Endothelial cell (in vitro differentiated cells): Measurements from ENCODE around the gene UNCX. TPM values are rescaled to one million over a fixed set of nuclear protein-coding genes. Genes with fewer than 3 reads are reported as not detected.
"Not testable (repeated sequence)": the region's sequence is repeated elsewhere in the genome, so short reads cannot be mapped to it uniquely, and the experiment has no call there.

ENCODE experiments used
- DNase-seq: peaks from one replicate; pipeline ENCODE4 v3.0.0; 2021; ENCODE audit warnings: low spot score
- H3K27ac Mint-ChIP-seq: one replicate; pipeline ENCODE4 v1.8.0; 2021; ENCODE audit warnings: mixed read lengths, inconsistent platforms; ENCODE audit not compliant: unreplicated experiment
- H3K27me3 Mint-ChIP-seq: one replicate; pipeline ENCODE4 v1.8.0; 2021; ENCODE audit warnings: mild to moderate bottlenecking, moderate library complexity, mixed read lengths, inconsistent platforms; ENCODE audit not compliant: unreplicated experiment
- H3K36me3 Mint-ChIP-seq: one replicate; pipeline ENCODE4 v1.8.0; 2021; ENCODE audit warnings: mild to moderate bottlenecking, low read depth, mixed read lengths, inconsistent platforms; ENCODE audit not compliant: unreplicated experiment
- H3K4me1 Mint-ChIP-seq: one replicate; pipeline ENCODE4 v1.8.0; 2021; ENCODE audit warnings: mild to moderate bottlenecking, mixed read lengths, inconsistent platforms; ENCODE audit not compliant: unreplicated experiment
- H3K4me3 Mint-ChIP-seq: one replicate; pipeline ENCODE4 v1.8.0; 2021; ENCODE audit warnings: mild to moderate bottlenecking, mixed read lengths, inconsistent platforms; ENCODE audit not compliant: unreplicated experiment
- H3K9me3 Mint-ChIP-seq: one replicate; pipeline ENCODE4 v1.8.0; 2021; ENCODE audit warnings: mixed read lengths, inconsistent platforms; ENCODE audit not compliant: unreplicated experiment
- CTCF ChIP-seq: fragments of 200-600 bp; sonication (generic); IDR thresholded peaks from one replicate; pipeline ENCODE4 v1.5.0; 2021; ENCODE audit warnings: antibody characterized with exemption; ENCODE audit not compliant: unreplicated experiment
- total RNA-seq: library from RNA; stranded (reverse); fragmentation: NEBNext Ultra II Directional; extraction: Animal tissue kit (Norgen Biotek cat#: 25700); gene quantifications from one replicate; pipeline ENCODE4 v1.2.1, GENCODE V29; 2021; ENCODE audit not compliant: unreplicated experiment

UNCX gene
- total RNA-seq, 1 donor from 2014 or later, result not detected

DNA sequence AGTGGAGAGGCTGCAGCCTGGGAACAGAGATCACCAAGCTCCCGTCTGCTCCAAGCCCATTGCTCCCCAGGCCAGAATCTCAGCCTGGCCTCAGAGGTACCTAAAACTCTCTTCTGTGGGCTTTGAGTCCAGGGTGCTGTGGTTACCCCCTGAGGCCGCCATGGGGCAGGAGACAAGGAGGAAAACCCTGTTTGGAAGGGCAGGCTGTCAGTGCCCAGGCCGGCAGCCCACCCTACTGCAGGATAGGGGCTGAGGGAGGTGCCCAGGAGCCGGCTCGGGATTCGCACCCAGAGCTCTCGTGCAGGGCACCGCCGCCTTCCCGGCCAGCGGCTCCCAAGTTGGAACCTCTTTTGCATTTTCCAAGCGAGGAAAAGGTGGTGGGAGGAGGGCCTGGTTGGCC is 24.5 kb downstream of the UNCX start:
- Mint-ChIP-seq H3K36me3 (peaks cover 4% of the 10 kb centered on the region), H3K4me3 (no peak overlapping the region), H3K9me3 (no peaks in the 10 kb centered on the region), H3K4me1 (no peaks in the 10 kb centered on the region), H3K27ac (no peak overlapping the region), H3K27me3 (peaks cover 5% of the 10 kb centered on the region)
- no peak for TF ChIP-seq CTCF
- DNase-seq, result no peak

DNA sequence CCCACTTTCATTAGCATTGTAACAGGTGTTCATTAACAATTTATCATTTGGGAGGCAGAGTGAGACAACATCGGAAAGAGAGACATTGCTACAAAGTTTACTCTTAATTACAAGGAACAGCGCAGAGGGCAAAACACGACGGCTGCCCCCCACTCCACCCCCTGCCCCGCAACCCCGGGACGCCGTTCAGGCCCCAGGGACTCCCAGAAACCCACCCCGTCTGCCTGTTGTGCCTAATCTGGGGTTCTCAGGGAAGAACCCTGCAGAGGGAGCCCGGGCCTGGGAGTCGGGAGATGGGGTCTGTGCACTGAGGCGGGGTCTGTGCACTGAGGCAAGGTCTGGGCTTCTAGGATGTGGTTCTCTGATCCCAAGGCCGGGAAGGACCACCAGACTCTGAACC is 25.2 kb downstream of the UNCX start:
- no peak for TF ChIP-seq CTCF
- H3K9me3 Mint-ChIP-seq, result no peaks in the 10 kb centered on the region
- peaks cover 4% of the 10 kb centered on the region for H3K36me3 Mint-ChIP-seq
- peaks cover 5% of the 10 kb centered on the region for H3K27me3 Mint-ChIP-seq
- no peak for DNase-seq
- H3K4me1 Mint-ChIP-seq, result no peaks in the 10 kb centered on the region
- no peak overlapping the region for H3K4me3 Mint-ChIP-seq
- H3K27ac Mint-ChIP-seq, result no peak overlapping the region

DNA sequence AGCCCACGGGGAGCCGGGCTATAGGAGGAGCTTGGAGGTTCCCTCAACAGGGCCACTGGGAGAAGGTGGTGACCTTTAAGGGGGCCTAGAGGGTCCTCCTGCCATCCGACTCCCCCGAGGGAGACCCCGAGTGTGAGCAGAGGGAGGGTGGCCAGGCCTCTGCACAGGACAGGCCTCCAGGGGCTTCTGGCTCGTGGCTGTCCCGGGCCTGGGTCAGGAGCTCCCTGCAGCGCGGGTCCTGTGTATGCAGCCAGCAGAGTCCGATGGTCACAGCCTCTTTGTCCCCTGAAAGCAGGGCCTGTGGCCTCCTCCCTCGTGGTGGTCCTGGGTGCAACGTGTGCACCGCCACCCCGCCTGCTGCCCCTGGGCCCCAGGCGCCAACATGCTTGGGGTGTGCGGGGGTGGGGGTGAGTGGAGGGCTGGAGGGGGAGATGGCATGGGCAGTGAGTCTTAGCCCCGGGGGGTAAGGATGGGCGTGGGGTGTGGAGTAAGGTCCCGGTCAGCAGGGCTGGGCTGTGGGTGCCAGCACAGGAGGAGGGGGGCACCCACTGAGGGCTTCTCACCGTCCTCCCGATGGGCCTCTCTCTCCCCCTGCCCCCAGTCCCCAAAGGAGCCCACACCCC is 27.1 kb downstream of the UNCX start:
- DNase-seq, result no peak
- H3K4me3 Mint-ChIP-seq, result no peak overlapping the region
- no peak overlapping the region for H3K27ac Mint-ChIP-seq
- H3K9me3 Mint-ChIP-seq, result no peaks in the 10 kb centered on the region
- H3K27me3 Mint-ChIP-seq, result peaks cover 5% of the 10 kb centered on the region
- peaks cover 4% of the 10 kb centered on the region for H3K36me3 Mint-ChIP-seq
- TF ChIP-seq CTCF, result no peak
- no peaks in the 10 kb centered on the region for H3K4me1 Mint-ChIP-seq

GRCh38 chr7:1260244-1260635 is 27.6 kb downstream of the UNCX start:
- Mint-ChIP-seq H3K9me3 (no peaks in the 10 kb centered on the region), H3K27me3 (peaks cover 7% of the 10 kb centered on the region), H3K27ac (no peak overlapping the region), H3K36me3 (peaks cover 4% of the 10 kb centered on the region), H3K4me3 (no peak overlapping the region), H3K4me1 (no peaks in the 10 kb centered on the region)
- DNase-seq, result no peak
- TF ChIP-seq CTCF, result no peak

GRCh38 chr7:1261036-1261435 is 28.4 kb downstream of the UNCX start:
- H3K4me1 Mint-ChIP-seq, H3K27me3 Mint-ChIP-seq, DNase-seq, H3K27ac Mint-ChIP-seq, H3K4me3 Mint-ChIP-seq, H3K36me3 Mint-ChIP-seq, H3K9me3 Mint-ChIP-seq: not testable (repeated sequence)
